GM11168 (cell line): ENCODE data around the gene KIF16B.
"Not testable (repeated sequence)": the region's sequence is repeated elsewhere in the genome, so short reads cannot be mapped to it uniquely, and the experiment has no call there.

Source experiments
- in situ Hi-C: fragments of 300-500 bp; cut with MboI; formaldehyde crosslinking; loops from one replicate; pipeline ENCODE4 v1.12.0; 2022; ENCODE audit warnings: low sequenced_read_pairs; ENCODE audit not compliant: unreplicated experiment

KIF16B gene

GRCh38 chr20:16273812-16274555 is 299.3 kb downstream of the KIF16B start:
- in situ Hi-C loops = no loop called here

- in situ Hi-C loops = no loop called here
Measured at GRCh38 chr20:16272780-16273360, 300.4 kb downstream of the KIF16B start.

- in situ Hi-C loops = no loop called here
Measured at GRCh38 chr20:16271450-16271849, 301.8 kb downstream of the KIF16B start.

GRCh38 chr20:16270989-16271388 is 302.3 kb downstream of the KIF16B start:
- in situ Hi-C loops = no loop called here

GRCh38 chr20:16270314-16270931 is 302.8 kb downstream of the KIF16B start:
- in situ Hi-C loops = no loop called here

GRCh38 chr20:16267526-16267925 is 305.7 kb downstream of the KIF16B start:
- in situ Hi-C loops = no loop called here

GRCh38 chr20:16265334-16265733 is 307.9 kb downstream of the KIF16B start:
- in situ Hi-C loops = no loop called here

- in situ Hi-C loops = no loop called here
Measured at GRCh38 chr20:16263582-16263981, 309.7 kb downstream of the KIF16B start.

GRCh38 chr20:16262594-16262993 is 310.7 kb downstream of the KIF16B start:
- in situ Hi-C loops = no loop called here

GRCh38 chr20:16261733-16262273 is 311.4 kb downstream of the KIF16B start:
- in situ Hi-C loops = no loop called here

- in situ Hi-C loops = no loop called here
Measured at GRCh38 chr20:16260911-16261310, 312.3 kb downstream of the KIF16B start.

GRCh38 chr20:16260133-16260532 is 313.1 kb downstream of the KIF16B start:
- in situ Hi-C loops = not testable (repeated sequence)

- in situ Hi-C loops = no loop called here
Measured at GRCh38 chr20:16258766-16259165, 314.5 kb downstream of the KIF16B start.

GRCh38 chr20:16257813-16258430 is 315.3 kb downstream of the KIF16B start:
- in situ Hi-C loops = no loop called here

GRCh38 chr20:16257021-16257420 is 316.2 kb downstream of the KIF16B start:
- in situ Hi-C loops = no loop called here

- in situ Hi-C loops = no loop called here
Measured at GRCh38 chr20:16246870-16247269, 326.4 kb downstream of the KIF16B start.

- in situ Hi-C loops = no loop called here
Measured at GRCh38 chr20:16246291-16246690, 327.0 kb downstream of the KIF16B start.

- in situ Hi-C loops = no loop called here
Measured at GRCh38 chr20:16245879-16246278, 327.4 kb downstream of the KIF16B start.

- in situ Hi-C loops = no loop called here
Measured at GRCh38 chr20:16244892-16245291, 328.4 kb downstream of the KIF16B start.

- in situ Hi-C loops = no loop called here
Measured at GRCh38 chr20:16243470-16243869, 329.8 kb downstream of the KIF16B start.

GRCh38 chr20:16241911-16242310 is 331.3 kb downstream of the KIF16B start:
- in situ Hi-C loops = no loop called here
